Measurements from ENCODE around the gene HAUS2. TPM values are rescaled to one million over a fixed set of nuclear protein-coding genes. Genes with fewer than 3 reads are reported as not detected.

HAUS2 gene
- polyA plus RNA-seq, 1 donor from 2014 or later = 76.0 TPM

- Histone ChIP-seq H3K79me2 (replicated peaks; ENCODE audit: insufficient read depth, low read length) (no peaks in the 10 kb centered on the region), H3F3A (ENCODE audit: insufficient read depth, low read length, poor library complexity, severe bottlenecking) (no peaks in the 10 kb centered on the region), H3K9me2 (ENCODE audit: insufficient read depth, low read length) (no peaks in the 10 kb centered on the region), H3K4me3 (ENCODE audit: low read length) (no peak overlapping the region), H3K36me3 (ENCODE audit: insufficient read depth, low read length) (no peaks in the 10 kb centered on the region), H2AFZ (ENCODE audit: low read depth, low read length) (no peak overlapping the region), H3K9ac (ENCODE audit: low read length) (no peak overlapping the region), H3K27ac (ENCODE audit: low read length) (no peak overlapping the region), H3K4me2 (ENCODE audit: low read length) (no peak overlapping the region), H4K20me1 (ENCODE audit: insufficient read depth) (no peaks in the 10 kb centered on the region), H3K9me3 (ENCODE audit: low read length) (no peaks in the 10 kb centered on the region), H3K27me3 (ENCODE audit: insufficient read depth, low read depth, low read length) (no peaks in the 10 kb centered on the region)
- TF ChIP-seq POLR2AphosphoS5 (IDR thresholded peaks at IDR 0.05) = no peak
- TF ChIP-seq RAD21 (conservative IDR thresholded peaks at IDR 0.05) = no peak
- no peak for TF ChIP-seq TAF1 (IDR thresholded peaks at IDR 0.05; ENCODE audit: low read depth)
- TF ChIP-seq EP300 (conservative IDR thresholded peaks at IDR 0.05; ENCODE audit: poor library complexity, severe bottlenecking) = no peak
- no peak for TF ChIP-seq REST (IDR thresholded peaks at IDR 0.05; ENCODE audit: borderline replicate concordance)
- TF ChIP-seq CTCF (IDR thresholded peaks at IDR 0.05; ENCODE audit: poor library complexity, severe bottlenecking) = no peak
- TF ChIP-seq SMC3 (conservative IDR thresholded peaks at IDR 0.05; ENCODE audit: poor library complexity) = no peak
- no peak for TF ChIP-seq MXI1 (conservative IDR thresholded peaks at IDR 0.05; ENCODE audit: poor library complexity, severe bottlenecking)
- TF ChIP-seq EZH2 (IDR thresholded peaks at IDR 0.05; ENCODE audit: borderline replicate concordance, insufficient read depth, low read length, poor library complexity, severe bottlenecking) = no peak
Observed at GRCh38 chr15:42602501-42602900, 53.9 kb downstream of the HAUS2 start.

- no peak overlapping the region for H3K27ac ChIP-seq (ENCODE audit: low read length)
- H2AFZ ChIP-seq (ENCODE audit: low read depth, low read length) = no peak overlapping the region
- H3K4me2 ChIP-seq (ENCODE audit: low read length) = no peak overlapping the region
- no peaks in the 10 kb centered on the region for H3K79me2 ChIP-seq (replicated peaks; ENCODE audit: insufficient read depth, low read length)
- no peaks in the 10 kb centered on the region for H3K9me2 ChIP-seq (ENCODE audit: insufficient read depth, low read length)
- no peak overlapping the region for H3K9ac ChIP-seq (ENCODE audit: low read length)
- no peaks in the 10 kb centered on the region for H3K27me3 ChIP-seq (ENCODE audit: insufficient read depth, low read depth, low read length)
- TF ChIP-seq REST (IDR thresholded peaks at IDR 0.05; ENCODE audit: borderline replicate concordance) (no peak), TAF1 (IDR thresholded peaks at IDR 0.05; ENCODE audit: low read depth) (no peak), CTCF (IDR thresholded peaks at IDR 0.05; ENCODE audit: poor library complexity, severe bottlenecking) (no peak), SMC3 (conservative IDR thresholded peaks at IDR 0.05; ENCODE audit: poor library complexity) (no peak), MXI1 (conservative IDR thresholded peaks at IDR 0.05; ENCODE audit: poor library complexity, severe bottlenecking) (no peak), RAD21 (conservative IDR thresholded peaks at IDR 0.05) (no peak), EP300 (conservative IDR thresholded peaks at IDR 0.05; ENCODE audit: poor library complexity, severe bottlenecking) (no peak), EZH2 (IDR thresholded peaks at IDR 0.05; ENCODE audit: borderline replicate concordance, insufficient read depth, low read length, poor library complexity, severe bottlenecking) (no peak), POLR2AphosphoS5 (IDR thresholded peaks at IDR 0.05) (no peak)
- no peaks in the 10 kb centered on the region for H3K9me3 ChIP-seq (ENCODE audit: low read length)
- H4K20me1 ChIP-seq (ENCODE audit: insufficient read depth) = no peaks in the 10 kb centered on the region
- no peaks in the 10 kb centered on the region for H3K36me3 ChIP-seq (ENCODE audit: insufficient read depth, low read length)
- H3K4me3 ChIP-seq (ENCODE audit: low read length) = no peak overlapping the region
- no peaks in the 10 kb centered on the region for H3F3A ChIP-seq (ENCODE audit: insufficient read depth, low read length, poor library complexity, severe bottlenecking)
Observed at GRCh38 chr15:42603978-42604377, 55.3 kb downstream of the HAUS2 start.

Measured in neural cell (in vitro differentiated cells).